MCF 10A (cell line): ENCODE measurements around the gene ENTPD7. TPM values are rescaled to one million over a fixed set of nuclear protein-coding genes. Genes with fewer than 3 reads are reported as not detected.
"Not testable (repeated sequence)": the region's sequence is repeated elsewhere in the genome, so short reads cannot be mapped to it uniquely, and the experiment has no call there.

Experiments
- BruUV-seq: library from RNA; stranded (reverse); fragments of 400-500 nt; replicated peaks from 2 replicates; lab custom pipeline; 2021; lab: Mats Ljungman, UMichigan
- CTCF ChIA-PET: fragments of 300-600 bp; sonication (Branson Sonifier 250); formaldehyde crosslinking; extraction: SDS; loops from one replicate; lab custom pipeline; 2021; ENCODE audit warnings: antibody characterized with exemption, inconsistent platforms; lab: Yijun Ruan, JAX
- POLR2A ChIA-PET: fragments of 300-600, 350-650 bp; sonication (Branson Sonifier 250); formaldehyde crosslinking; extraction: SDS; loops from one replicate; lab custom pipeline; 2020; ENCODE audit warnings: antibody characterized with exemption, inconsistent platforms; lab: Yijun Ruan, JAX
- DNase-seq: peaks from one replicate; pipeline ENCODE4 v3.0.0-alpha.2; 2018; ENCODE audit not compliant: unreplicated experiment
- H3K27ac Mint-ChIP-seq: one replicate; pipeline ENCODE4 v1.8.0; 2022; ENCODE audit warnings: mild to moderate bottlenecking, low read depth, mixed read lengths; ENCODE audit not compliant: unreplicated experiment
- H3K27me3 Mint-ChIP-seq: one replicate; pipeline ENCODE4 v1.8.0; 2022; ENCODE audit warnings: mixed read lengths; ENCODE audit not compliant: insufficient read depth, unreplicated experiment
- H3K36me3 Mint-ChIP-seq: one replicate; pipeline ENCODE4 v1.8.0; 2022; ENCODE audit warnings: mild to moderate bottlenecking, moderate library complexity, mixed read lengths; ENCODE audit not compliant: insufficient read depth, unreplicated experiment
- H3K4me1 Mint-ChIP-seq: one replicate; pipeline ENCODE4 v1.8.0; 2022; ENCODE audit warnings: mixed read lengths; ENCODE audit not compliant: insufficient read depth, unreplicated experiment
- H3K4me3 Mint-ChIP-seq: one replicate; pipeline ENCODE4 v1.8.0; 2022; ENCODE audit warnings: mild to moderate bottlenecking, moderate library complexity, mixed read lengths; ENCODE audit not compliant: unreplicated experiment
- H3K9me3 Mint-ChIP-seq: one replicate; pipeline ENCODE4 v1.8.0; 2022; ENCODE audit warnings: mixed read lengths; ENCODE audit not compliant: unreplicated experiment
- intact Hi-C: fragments of 100-400 bp; cut with micrococcal nuclease; formaldehyde crosslinking; loops from 2 replicates; pipeline ENCODE4 v1.14.1; 2022
- total RNA-seq: library from RNA; stranded (reverse); gene quantifications from 2 replicates; pipeline ENCODE4 v1.2.3, GENCODE V29; 2022
- TF ChIP-seq, protein P1 (sequence below): fragments of 200-600 bp; IDR thresholded peaks from one replicate; pipeline ENCODE4 v1.8.0; 2022; ENCODE audit warnings: antibody characterized with exemption, mild to moderate bottlenecking; ENCODE audit not compliant: unreplicated experiment

Gene ENTPD7
- total RNA-seq, 1 experiment from 2014 or later, result 18.3 TPM

DNA sequence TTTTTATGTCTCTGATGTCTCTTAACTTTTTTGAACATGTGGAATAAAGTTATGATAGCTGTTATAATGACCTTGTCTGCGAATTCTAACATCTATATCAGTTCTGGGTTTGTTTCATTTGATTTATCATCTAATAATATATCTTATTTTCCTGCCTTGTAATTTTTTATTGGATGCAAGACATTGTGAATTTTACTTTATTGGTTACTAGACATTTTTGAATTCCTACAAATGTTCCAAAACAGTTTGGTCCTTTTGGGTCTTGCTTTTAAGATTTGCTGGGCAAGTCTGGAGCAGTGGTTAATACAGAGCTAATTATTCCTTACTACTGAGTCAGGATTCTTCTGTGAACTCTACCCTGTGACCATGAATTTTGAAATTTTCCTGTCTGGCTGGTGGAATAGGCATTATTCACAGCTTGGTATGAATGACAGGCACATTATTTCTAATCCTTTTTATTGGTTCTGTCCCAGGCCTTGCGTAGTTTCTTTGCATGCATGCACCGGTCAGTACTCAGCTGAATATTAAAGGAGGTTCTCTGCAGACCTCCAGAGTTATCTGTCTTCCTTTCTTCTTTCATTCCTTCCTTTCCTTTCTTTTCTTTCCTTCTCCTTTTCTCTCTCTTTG, 81.7 kb downstream of the ENTPD7 start:
- intact Hi-C loops, result no loop called here
- Mint-ChIP-seq H3K27me3 (no peaks in the 10 kb centered on the region), H3K9me3 (peaks cover 8% of the 10 kb centered on the region), H3K36me3 (peaks cover 87% of the 10 kb centered on the region), H3K27ac (no peak overlapping the region), H3K4me3 (no peak overlapping the region), H3K4me1 (peaks cover 15% of the 10 kb centered on the region)
- BruUV-seq, result no TSS peak
- no peak for DNase-seq
- POLR2A ChIA-PET, result interaction anchor here (0.7 to 7.0 kb wide), 5 partner anchors 9 to 305 kb away, joined by 3 to 47 read pairs (median 4); partner anchors contain the start of genes COX15 and CUTC
- CTCF ChIA-PET, result interaction anchor here (0.6 to 0.8 kb wide), 3 partner anchors 30 to 1929 kb away, joined by 3 read pairs; no protein-coding TSS in a partner anchor
- TF ChIP-seq, protein P1, sequence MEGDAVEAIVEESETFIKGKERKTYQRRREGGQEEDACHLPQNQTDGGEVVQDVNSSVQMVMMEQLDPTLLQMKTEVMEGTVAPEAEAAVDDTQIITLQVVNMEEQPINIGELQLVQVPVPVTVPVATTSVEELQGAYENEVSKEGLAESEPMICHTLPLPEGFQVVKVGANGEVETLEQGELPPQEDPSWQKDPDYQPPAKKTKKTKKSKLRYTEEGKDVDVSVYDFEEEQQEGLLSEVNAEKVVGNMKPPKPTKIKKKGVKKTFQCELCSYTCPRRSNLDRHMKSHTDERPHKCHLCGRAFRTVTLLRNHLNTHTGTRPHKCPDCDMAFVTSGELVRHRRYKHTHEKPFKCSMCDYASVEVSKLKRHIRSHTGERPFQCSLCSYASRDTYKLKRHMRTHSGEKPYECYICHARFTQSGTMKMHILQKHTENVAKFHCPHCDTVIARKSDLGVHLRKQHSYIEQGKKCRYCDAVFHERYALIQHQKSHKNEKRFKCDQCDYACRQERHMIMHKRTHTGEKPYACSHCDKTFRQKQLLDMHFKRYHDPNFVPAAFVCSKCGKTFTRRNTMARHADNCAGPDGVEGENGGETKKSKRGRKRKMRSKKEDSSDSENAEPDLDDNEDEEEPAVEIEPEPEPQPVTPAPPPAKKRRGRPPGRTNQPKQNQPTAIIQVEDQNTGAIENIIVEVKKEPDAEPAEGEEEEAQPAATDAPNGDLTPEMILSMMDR, result no peak

DNA sequence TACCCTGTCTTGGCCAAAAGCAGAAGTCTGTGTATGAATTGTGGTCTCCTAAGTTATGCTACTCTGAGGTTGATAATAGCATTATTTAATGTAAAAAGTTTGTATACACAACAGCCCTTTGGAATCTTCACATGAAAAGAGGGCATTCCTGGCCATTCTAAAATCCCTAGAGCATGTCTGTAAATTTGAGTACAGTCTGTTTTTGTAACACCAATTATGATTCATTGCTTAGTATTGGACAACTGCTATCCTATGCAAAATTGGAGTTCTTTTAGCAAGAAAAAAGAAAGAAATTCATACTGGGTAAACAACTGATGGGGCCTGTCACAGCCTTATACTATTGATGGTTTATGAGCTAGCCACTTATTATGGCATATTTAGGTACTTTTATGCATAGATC, 82.9 kb downstream of the ENTPD7 start:
- no TSS peak for BruUV-seq
- no peak overlapping the region for H3K4me3 Mint-ChIP-seq
- no peaks in the 10 kb centered on the region for H3K27me3 Mint-ChIP-seq
- intact Hi-C loops, result no loop called here
- no peak for DNase-seq
- H3K27ac Mint-ChIP-seq, result peak overlapping the region; percentile 70
- TF ChIP-seq, protein P1, result no peak
- CTCF ChIA-PET, result interaction anchor here (0.6 to 0.7 kb wide), 4 partner anchors 11 to 1208 kb away, joined by 3 to 5 read pairs (median 4); no protein-coding TSS in a partner anchor
- H3K36me3 Mint-ChIP-seq, result peaks cover 85% of the 10 kb centered on the region
- peaks cover 8% of the 10 kb centered on the region for H3K9me3 Mint-ChIP-seq
- POLR2A ChIA-PET, result interaction anchor here (0.7 to 7.0 kb wide), 8 partner anchors 10 to 428 kb away, joined by 3 to 47 read pairs (median 3); partner anchors contain the start of genes COX15 and CUTC
- H3K4me1 Mint-ChIP-seq, result peaks cover 15% of the 10 kb centered on the region

DNA sequence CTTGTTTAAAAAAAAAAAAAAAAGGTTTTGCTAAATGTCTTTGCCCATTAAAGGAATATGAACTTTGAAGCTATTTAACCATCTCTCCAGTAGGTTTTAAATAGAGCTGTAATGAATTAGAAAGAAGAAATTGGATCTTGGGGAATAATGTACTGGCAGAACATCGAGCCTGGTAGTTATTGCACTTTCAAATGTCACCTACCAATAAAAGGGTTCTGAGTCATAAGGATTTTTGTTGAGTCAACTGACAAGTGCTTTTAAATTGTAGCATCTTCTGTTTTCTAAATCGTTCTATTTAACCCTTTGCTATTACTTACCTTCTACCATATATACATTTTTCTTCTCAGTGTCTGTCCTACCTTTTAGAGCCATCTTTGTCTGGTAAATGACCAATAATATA, 83.4 kb downstream of the ENTPD7 start:
- H3K27ac Mint-ChIP-seq, result peak overlapping the region; percentile 70
- intact Hi-C loops, result no loop called here
- no TSS peak for BruUV-seq
- TF ChIP-seq, protein P1, result no peak
- H3K4me3 Mint-ChIP-seq, result no peak overlapping the region
- H3K36me3 Mint-ChIP-seq, result peaks cover 85% of the 10 kb centered on the region
- H3K4me1 Mint-ChIP-seq, result peaks cover 15% of the 10 kb centered on the region
- peaks cover 8% of the 10 kb centered on the region for H3K9me3 Mint-ChIP-seq
- ChIA-PET CTCF (interaction anchor here (0.6 to 0.7 kb wide), 6 partner anchors 11 to 1208 kb away, joined by 3 to 6 read pairs (median 5); no protein-coding TSS in a partner anchor), POLR2A (interaction anchor here (0.6 to 7.0 kb wide), 12 partner anchors 10 to 835 kb away, joined by 3 to 47 read pairs (median 3); partner anchors contain the start of genes COX15 and CUTC)
- DNase-seq, result peak; percentile 14
- no peaks in the 10 kb centered on the region for H3K27me3 Mint-ChIP-seq

DNA sequence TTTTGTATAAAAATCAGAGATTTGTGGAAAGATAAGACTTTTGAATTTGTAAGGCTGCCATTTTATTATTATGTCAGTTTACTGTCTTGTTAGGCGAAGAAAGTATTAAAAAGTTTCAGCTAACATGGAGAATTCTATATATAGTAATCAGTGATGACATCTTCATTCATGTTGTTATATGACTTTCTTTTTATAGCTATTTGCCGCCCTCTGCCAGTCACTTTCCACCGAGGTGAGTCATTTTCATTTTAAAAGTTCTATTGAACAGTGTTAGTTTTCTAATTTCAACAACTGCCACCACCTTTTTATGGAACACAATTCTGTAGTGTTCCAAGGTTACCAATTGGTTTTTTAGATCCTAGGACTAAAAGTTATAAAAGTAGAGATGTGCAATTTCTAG, 84.5 kb downstream of the ENTPD7 start:
- ChIA-PET POLR2A (interaction anchor here (1.0 to 7.0 kb wide), 4 partner anchors 12 to 122 kb away, joined by 3 to 47 read pairs (median 4); partner anchors contain the start of genes COX15 and CUTC), CTCF (interaction anchor here (0.7 to 1.3 kb wide), 3 partner anchors 37 to 467 kb away, joined by 3 read pairs; no protein-coding TSS in a partner anchor)
- Mint-ChIP-seq H3K27ac (no peak overlapping the region), H3K9me3 (peaks cover 8% of the 10 kb centered on the region), H3K27me3 (no peaks in the 10 kb centered on the region), H3K4me3 (no peak overlapping the region), H3K36me3 (peaks cover 81% of the 10 kb centered on the region), H3K4me1 (peaks cover 20% of the 10 kb centered on the region)
- intact Hi-C loops, result no loop called here
- TF ChIP-seq, protein P1, result no peak
- no TSS peak for BruUV-seq
- DNase-seq, result peak; percentile 17

DNA sequence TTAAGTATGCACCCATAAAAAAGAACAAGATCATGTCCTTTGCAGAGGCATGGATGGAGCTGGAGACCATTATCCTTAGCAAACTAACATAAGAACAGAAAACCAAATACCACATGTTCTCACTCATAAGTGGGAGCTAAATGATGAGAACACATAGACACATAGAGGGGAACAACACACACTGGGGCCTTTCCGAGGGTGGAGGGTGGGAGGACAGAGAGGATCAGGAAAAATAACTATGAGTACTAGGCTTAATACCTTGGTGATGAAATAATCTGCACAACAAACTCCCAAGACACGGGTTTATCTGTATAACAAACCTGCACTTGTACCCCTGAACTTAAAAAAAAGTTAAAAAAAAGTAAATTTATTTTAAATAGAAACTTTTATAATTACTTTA, 86.9 kb downstream of the ENTPD7 start:
- POLR2A ChIA-PET, result interaction anchor here (7.0 kb wide), 1 partner anchor 14 kb away, joined by 47 read pairs; the partner anchor contains the start of genes COX15 and CUTC
- CTCF ChIA-PET, H3K27ac Mint-ChIP-seq, H3K27me3 Mint-ChIP-seq, H3K4me3 Mint-ChIP-seq, DNase-seq, intact Hi-C loops, BruUV-seq, H3K9me3 Mint-ChIP-seq: not testable (repeated sequence)
- H3K4me1 Mint-ChIP-seq, result peaks cover 20% of the 10 kb centered on the region
- peaks cover 74% of the 10 kb centered on the region for H3K36me3 Mint-ChIP-seq
